BLaER1 treated with 17β-estradiol and CSF1 and Interleukin-3, amounts not matched to agents 10 nM and 100 nM (cell line): ENCODE data around the gene IBA57.

Experiments used
- H3K27ac ChIP-seq, 11 experiments: shearing (Covaris generic); formaldehyde crosslinking; 2 replicates each; pipeline ENCODE4 v1.8.1; 2022
- H3K27me3 ChIP-seq, 11 experiments: shearing (Covaris generic); formaldehyde crosslinking; 2 replicates each; pipeline ENCODE4 v1.8.1; 2022
- H3K36me3 ChIP-seq, 11 experiments: shearing (Covaris generic); formaldehyde crosslinking; 2 replicates each; pipeline ENCODE4 v1.8.1; 2022
- H3K4me1 ChIP-seq, 10 experiments: shearing (Covaris generic); formaldehyde crosslinking; 2 replicates each; pipeline ENCODE4 v1.8.1; 2022
- H3K4me2 ChIP-seq, 11 experiments: shearing (Covaris generic); formaldehyde crosslinking; 2 replicates each; pipeline ENCODE4 v1.8.1; 2022
- H3K4me3 ChIP-seq, 10 experiments: shearing (Covaris generic); formaldehyde crosslinking; 2 replicates each; pipeline ENCODE4 v1.8.1; 2022
- H3K9ac ChIP-seq, 11 experiments: shearing (Covaris generic); formaldehyde crosslinking; 2 replicates each; pipeline ENCODE4 v1.8.1; 2022
- H3K9me3 ChIP-seq, 11 experiments: shearing (Covaris generic); formaldehyde crosslinking; replicated peaks in 1 of 11; 2 replicates each; pipeline ENCODE4 v1.8.1; 2022
- H4K20me1 ChIP-seq, 11 experiments: shearing (Covaris generic); formaldehyde crosslinking; 2 replicates each; pipeline ENCODE4 v1.8.1; 2022
- Cebpa-rat ChIP-seq, 11 experiments: shearing (Covaris generic); IDR thresholded peaks; 2 replicates each; pipeline ENCODE4 v1.8.1; 2022

Gene IBA57

GRCh38 chr1:228211531-228212414 is 46.2 kb downstream of the IBA57 start:
- H3K4me2 ChIP-seq, result no peak overlapping the region; a peak in 2 of 22 replicates
- peaks cover 5 to 22% (median 11%) of the 10 kb centered on the region in 10 experiments; a peak in 15 of 20 replicates for H3K4me1 ChIP-seq
- H3K9me3 ChIP-seq, result no peaks in the 10 kb centered on the region
- H3K9ac ChIP-seq, result no peak overlapping the region
- peaks cover 0 to 21% (median 6%) of the 10 kb centered on the region in 11 experiments; a peak in 15 of 22 replicates for H3K36me3 ChIP-seq
- no peak for TF ChIP-seq Cebpa-rat (IDR thresholded peaks at IDR 0.05)
- no peaks in the 10 kb centered on the region for H3K27me3 ChIP-seq
- no peak overlapping the region for H3K27ac ChIP-seq
- H4K20me1 ChIP-seq, result peaks cover 0 to 57% (median 11%) of the 10 kb centered on the region in 11 experiments; a peak in 13 of 22 replicates
- H3K4me3 ChIP-seq, result no peak overlapping the region

- peak overlapping the region in 2 of 10 experiments; percentile 47 to 64; a peak in 1 of 20 replicates for H3K4me3 ChIP-seq
- H3K4me1 ChIP-seq, result peaks cover 5 to 22% (median 11%) of the 10 kb centered on the region in 10 experiments; a peak in 15 of 20 replicates
- no peaks in the 10 kb centered on the region for H3K27me3 ChIP-seq
- H3K9me3 ChIP-seq, result no peaks in the 10 kb centered on the region
- no peak overlapping the region for H3K9ac ChIP-seq
- H3K36me3 ChIP-seq, result peaks cover 0 to 28% (median 13%) of the 10 kb centered on the region in 11 experiments; a peak in 15 of 22 replicates
- TF ChIP-seq Cebpa-rat (IDR thresholded peaks at IDR 0.05), result no peak
- peak overlapping the region in 10 of 11 experiments; percentile 29 to 74 (median 58); a peak in 14 of 22 replicates for H3K4me2 ChIP-seq
- peaks cover 0 to 64% (median 16%) of the 10 kb centered on the region in 11 experiments; a peak in 13 of 22 replicates for H4K20me1 ChIP-seq
- H3K27ac ChIP-seq, result no peak overlapping the region
Observed at GRCh38 chr1:228212415-228212965, 46.9 kb downstream of the IBA57 start.

GRCh38 chr1:228212966-228213844 is 47.6 kb downstream of the IBA57 start:
- peak overlapping the region; percentile 64 to 79 (median 73) for H3K4me2 ChIP-seq
- peaks cover 0 to 71% (median 16%) of the 10 kb centered on the region in 11 experiments; a peak in 13 of 22 replicates for H4K20me1 ChIP-seq
- no peaks in the 10 kb centered on the region for H3K9me3 ChIP-seq
- H3K4me1 ChIP-seq, result peaks cover 5 to 22% (median 11%) of the 10 kb centered on the region in 10 experiments; a peak in 15 of 20 replicates
- peak overlapping the region in 10 of 11 experiments; percentile 63 to 78 (median 76); a peak in 20 of 22 replicates for H3K9ac ChIP-seq
- no peak for TF ChIP-seq Cebpa-rat (IDR thresholded peaks at IDR 0.05)
- peaks cover under 1 to 35% (median 20%) of the 10 kb centered on the region in 11 experiments; a peak in 18 of 22 replicates for H3K36me3 ChIP-seq
- H3K27ac ChIP-seq, result peak overlapping the region in 10 of 11 experiments; percentile 27 to 78 (median 68); a peak in 18 of 22 replicates
- peak overlapping the region; percentile 54 to 73 (median 62) for H3K4me3 ChIP-seq
- no peaks in the 10 kb centered on the region for H3K27me3 ChIP-seq

GRCh38 chr1:228213917-228214808 is 48.6 kb downstream of the IBA57 start:
- TF ChIP-seq Cebpa-rat (IDR thresholded peaks at IDR 0.05), result no peak
- Histone ChIP-seq H3K4me2 (peak overlapping the region; percentile 70 to 90 (median 81)), H3K27ac (peak overlapping the region in 5 of 11 experiments; percentile 19 to 61 (median 43); a peak in 6 of 22 replicates), H3K4me1 (peaks cover 5 to 24% (median 11%) of the 10 kb centered on the region in 10 experiments; a peak in 15 of 20 replicates), H4K20me1 (peaks cover 0 to 74% (median 16%) of the 10 kb centered on the region in 11 experiments; a peak in 13 of 22 replicates), H3K36me3 (peaks cover 10 to 45% (median 29%) of the 10 kb centered on the region in 11 experiments; a peak in 21 of 22 replicates), H3K27me3 (no peaks in the 10 kb centered on the region), H3K9me3 (no peaks in the 10 kb centered on the region), H3K9ac (peak overlapping the region in 10 of 11 experiments; percentile 25 to 73 (median 62); a peak in 17 of 22 replicates), H3K4me3 (peak overlapping the region; percentile 38 to 68 (median 54))

- Histone ChIP-seq H3K9me3 (no peaks in the 10 kb centered on the region), H3K27ac (no peak overlapping the region), H3K4me2 (peak overlapping the region in 6 of 11 experiments; percentile 75 to 90 (median 82); a peak in 6 of 22 replicates), H3K9ac (peak overlapping the region in 5 of 11 experiments; percentile 13 to 62 (median 44); a peak in 4 of 22 replicates), H3K4me3 (no peak overlapping the region), H3K4me1 (peaks cover 5 to 33% (median 12%) of the 10 kb centered on the region in 10 experiments; a peak in 15 of 20 replicates), H4K20me1 (peaks cover 0 to 79% (median 16%) of the 10 kb centered on the region in 11 experiments; a peak in 13 of 22 replicates), H3K27me3 (no peaks in the 10 kb centered on the region), H3K36me3 (peaks cover 19 to 54% (median 39%) of the 10 kb centered on the region in 11 experiments; a peak in 21 of 22 replicates)
- TF ChIP-seq Cebpa-rat (IDR thresholded peaks at IDR 0.05), result no peak
Observed at GRCh38 chr1:228214921-228215662, 49.5 kb downstream of the IBA57 start.

GRCh38 chr1:228215663-228216116 is 50.1 kb downstream of the IBA57 start:
- no peaks in the 10 kb centered on the region for H3K27me3 ChIP-seq
- H3K4me2 ChIP-seq, result peak overlapping the region in 1 of 11 experiments; percentile 87; a peak in 1 of 22 replicates
- no peak for TF ChIP-seq Cebpa-rat (IDR thresholded peaks at IDR 0.05)
- no peak overlapping the region for H3K4me3 ChIP-seq
- peak overlapping the region in 4 of 11 experiments; percentile 15 to 62 (median 31); a peak in 2 of 22 replicates for H3K9ac ChIP-seq
- H3K36me3 ChIP-seq, result peaks cover 22 to 60% (median 45%) of the 10 kb centered on the region in 11 experiments; a peak in 21 of 22 replicates
- H4K20me1 ChIP-seq, result peaks cover 0 to 78% (median 16%) of the 10 kb centered on the region in 11 experiments; a peak in 13 of 22 replicates
- H3K9me3 ChIP-seq, result no peaks in the 10 kb centered on the region
- peaks cover 5 to 33% (median 12%) of the 10 kb centered on the region in 10 experiments; a peak in 15 of 20 replicates for H3K4me1 ChIP-seq
- H3K27ac ChIP-seq, result no peak overlapping the region
